GM20000 (cell line): ENCODE results near the gene LRP1-AS.

ENCODE experiments used
- DNase-seq: peaks from one replicate; pipeline ENCODE4 v3.0.0; 2012; ENCODE audit warnings: low spot score
- TF ChIP-seq, protein P1 (sequence below): IDR thresholded peaks from 2 replicates; pipeline ENCODE4 v1.5.1; 2012; ENCODE audit warnings: mild to moderate bottlenecking, control low read depth; ENCODE audit errors: extremely low read depth, missing control alignments

The LRP1-AS gene

DNA sequence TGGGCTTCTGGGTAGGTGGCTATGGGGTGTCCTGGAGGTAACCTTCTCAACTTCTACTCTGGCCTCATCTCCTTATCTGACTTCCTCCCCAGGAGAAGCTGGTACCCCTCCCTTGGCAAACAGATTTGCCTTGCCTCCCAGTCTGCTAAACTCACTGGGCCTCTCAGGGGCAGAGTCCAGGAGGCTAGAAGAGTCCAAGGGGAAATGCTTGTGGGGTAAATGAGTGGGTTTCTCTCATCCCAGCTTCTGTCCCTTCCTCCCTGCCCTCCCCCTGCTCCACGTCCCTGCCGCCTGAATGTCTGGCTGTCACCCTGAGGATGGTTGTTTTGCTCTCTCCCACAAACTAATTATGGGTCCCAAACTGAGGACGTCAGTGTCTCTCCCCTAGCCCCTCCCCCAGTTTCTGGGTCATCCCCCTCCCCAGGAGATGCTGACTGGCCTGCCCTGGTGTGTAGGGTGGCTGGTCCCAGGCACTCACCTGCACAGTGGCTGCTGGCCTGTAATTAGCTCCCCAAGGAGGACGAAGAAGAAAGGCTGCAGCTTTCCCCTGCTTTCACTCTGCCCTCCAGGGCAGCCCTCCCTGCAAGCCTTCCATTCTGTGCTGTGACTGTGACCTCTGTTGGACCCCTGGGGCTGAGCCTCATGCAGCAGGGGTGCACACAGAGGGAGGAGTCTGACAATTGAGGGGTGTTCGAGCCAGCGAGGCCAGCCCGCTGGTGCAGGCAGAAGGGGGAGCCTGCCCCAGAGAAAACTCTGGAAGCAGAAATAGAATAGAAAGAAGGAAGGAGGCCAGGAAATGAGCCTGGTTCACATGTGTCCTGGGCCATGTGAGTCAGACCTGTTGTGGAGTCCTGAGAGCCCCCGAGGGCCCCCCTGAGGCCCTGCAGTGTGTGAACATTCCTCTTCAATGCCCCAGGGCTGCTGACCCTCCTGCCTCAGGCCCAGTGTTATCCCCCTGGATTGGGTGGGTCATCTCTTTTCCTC, at the start of gene LRP1-AS:
TSS of gene LRP1-AS (minus strand) at position 659 of the 984 bp plus-strand sequence.
- TF ChIP-seq, protein P1, sequence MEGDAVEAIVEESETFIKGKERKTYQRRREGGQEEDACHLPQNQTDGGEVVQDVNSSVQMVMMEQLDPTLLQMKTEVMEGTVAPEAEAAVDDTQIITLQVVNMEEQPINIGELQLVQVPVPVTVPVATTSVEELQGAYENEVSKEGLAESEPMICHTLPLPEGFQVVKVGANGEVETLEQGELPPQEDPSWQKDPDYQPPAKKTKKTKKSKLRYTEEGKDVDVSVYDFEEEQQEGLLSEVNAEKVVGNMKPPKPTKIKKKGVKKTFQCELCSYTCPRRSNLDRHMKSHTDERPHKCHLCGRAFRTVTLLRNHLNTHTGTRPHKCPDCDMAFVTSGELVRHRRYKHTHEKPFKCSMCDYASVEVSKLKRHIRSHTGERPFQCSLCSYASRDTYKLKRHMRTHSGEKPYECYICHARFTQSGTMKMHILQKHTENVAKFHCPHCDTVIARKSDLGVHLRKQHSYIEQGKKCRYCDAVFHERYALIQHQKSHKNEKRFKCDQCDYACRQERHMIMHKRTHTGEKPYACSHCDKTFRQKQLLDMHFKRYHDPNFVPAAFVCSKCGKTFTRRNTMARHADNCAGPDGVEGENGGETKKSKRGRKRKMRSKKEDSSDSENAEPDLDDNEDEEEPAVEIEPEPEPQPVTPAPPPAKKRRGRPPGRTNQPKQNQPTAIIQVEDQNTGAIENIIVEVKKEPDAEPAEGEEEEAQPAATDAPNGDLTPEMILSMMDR: no peak
- DNase-seq: no peak

DNA sequence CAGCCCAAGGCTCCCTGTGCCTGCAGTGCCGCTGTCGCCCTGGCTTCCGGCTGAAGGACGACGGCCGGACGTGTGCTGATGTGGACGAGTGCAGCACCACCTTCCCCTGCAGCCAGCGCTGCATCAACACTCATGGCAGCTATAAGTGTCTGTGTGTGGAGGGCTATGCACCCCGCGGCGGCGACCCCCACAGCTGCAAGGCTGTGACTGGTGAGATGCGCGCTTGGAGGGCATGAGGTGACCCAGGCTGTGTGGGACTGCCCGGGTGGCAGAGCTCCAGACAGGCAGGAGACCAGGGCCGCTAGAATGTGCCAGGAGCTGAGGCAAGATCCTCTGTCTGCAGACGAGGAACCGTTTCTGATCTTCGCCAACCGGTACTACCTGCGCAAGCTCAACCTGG, 49.5 kb upstream of the LRP1-AS start:
- TF ChIP-seq, protein P1: no peak
- DNase-seq: no peak

DNA sequence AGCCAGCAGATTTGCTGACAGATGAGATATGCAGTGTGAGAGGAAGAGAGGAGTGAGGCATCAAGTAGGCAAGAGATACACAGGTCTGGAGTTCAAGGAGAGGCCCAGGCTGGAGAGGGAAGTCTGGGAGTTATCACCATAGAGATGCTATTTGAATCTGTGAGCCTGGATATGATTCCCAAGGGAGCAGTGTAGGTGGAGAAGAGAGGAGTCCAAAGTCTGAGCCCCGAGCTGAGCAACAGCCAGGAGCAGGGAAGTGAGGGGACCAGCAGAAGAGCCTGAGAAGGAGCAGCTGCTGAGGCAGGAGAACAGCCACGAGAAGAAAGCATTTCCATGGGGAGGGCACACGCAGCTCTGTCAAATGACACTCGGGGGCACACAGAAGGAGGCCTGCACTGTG, 49.0 kb upstream of the LRP1-AS start:
- TF ChIP-seq, protein P1: no peak
- no peak for DNase-seq

DNA sequence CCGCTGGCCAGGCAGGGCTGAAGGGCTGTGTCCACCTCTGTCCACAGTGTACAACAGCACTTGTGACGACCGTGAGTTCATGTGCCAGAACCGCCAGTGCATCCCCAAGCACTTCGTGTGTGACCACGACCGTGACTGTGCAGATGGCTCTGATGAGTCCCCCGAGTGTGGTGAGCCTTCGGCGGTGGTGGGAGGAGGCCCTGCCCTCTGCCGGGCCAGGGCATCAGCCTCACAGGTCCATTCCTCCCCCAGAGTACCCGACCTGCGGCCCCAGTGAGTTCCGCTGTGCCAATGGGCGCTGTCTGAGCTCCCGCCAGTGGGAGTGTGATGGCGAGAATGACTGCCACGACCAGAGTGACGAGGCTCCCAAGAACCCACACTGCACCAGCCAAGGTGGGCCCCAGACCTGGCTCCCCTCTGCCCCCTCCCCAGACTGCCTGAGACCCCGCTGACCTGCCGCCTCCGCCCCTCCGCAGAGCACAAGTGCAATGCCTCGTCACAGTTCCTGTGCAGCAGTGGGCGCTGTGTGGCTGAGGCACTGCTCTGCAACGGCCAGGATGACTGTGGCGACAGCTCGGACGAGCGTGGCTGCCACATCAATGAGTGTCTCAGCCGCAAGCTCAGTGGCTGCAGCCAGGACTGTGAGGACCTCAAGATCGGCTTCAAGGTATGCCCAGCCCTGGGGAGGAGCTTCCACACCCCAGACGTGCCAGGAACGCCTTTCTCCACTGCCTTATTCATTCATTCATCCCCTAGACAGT, 48.4 kb upstream of the LRP1-AS start:
- no peak for DNase-seq
- TF ChIP-seq, protein P1: no peak

DNA sequence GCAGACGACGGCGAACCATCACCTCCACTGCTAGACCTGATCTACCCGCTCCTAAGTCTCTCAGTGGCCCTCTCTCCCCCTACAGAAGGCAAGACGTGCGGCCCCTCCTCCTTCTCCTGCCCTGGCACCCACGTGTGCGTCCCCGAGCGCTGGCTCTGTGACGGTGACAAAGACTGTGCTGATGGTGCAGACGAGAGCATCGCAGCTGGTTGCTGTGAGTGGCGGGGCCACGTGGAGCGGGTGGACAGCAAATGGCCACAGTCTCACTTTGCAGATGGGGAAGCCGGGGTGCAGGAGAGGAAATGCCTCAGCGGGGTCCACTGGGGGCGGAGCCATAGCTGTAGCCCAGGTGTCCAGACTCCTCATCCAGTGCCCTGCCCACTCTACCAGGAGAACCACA, 47.8 kb upstream of the LRP1-AS start:
- TF ChIP-seq, protein P1: no peak
- no peak for DNase-seq

DNA sequence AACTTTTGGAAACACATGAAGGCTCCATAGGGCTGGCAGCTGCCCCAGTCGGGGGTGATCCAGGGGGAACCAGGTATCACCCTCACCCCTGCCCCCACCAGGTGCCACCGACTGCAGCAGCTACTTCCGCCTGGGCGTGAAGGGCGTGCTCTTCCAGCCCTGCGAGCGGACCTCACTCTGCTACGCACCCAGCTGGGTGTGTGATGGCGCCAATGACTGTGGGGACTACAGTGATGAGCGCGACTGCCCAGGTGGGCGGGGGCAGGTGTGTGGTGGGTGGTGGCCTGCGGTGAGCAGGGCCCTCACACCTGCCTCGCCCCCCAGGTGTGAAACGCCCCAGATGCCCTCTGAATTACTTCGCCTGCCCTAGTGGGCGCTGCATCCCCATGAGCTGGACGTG, 46.8 kb upstream of the LRP1-AS start:
- DNase-seq: no peak
- TF ChIP-seq, protein P1: no peak
